ENCODE data around the gene SEC14L5.
A peak's percentile ranks its signal among the peaks of the same experiment; 100 is the strongest.

The SEC14L5 gene

DNA sequence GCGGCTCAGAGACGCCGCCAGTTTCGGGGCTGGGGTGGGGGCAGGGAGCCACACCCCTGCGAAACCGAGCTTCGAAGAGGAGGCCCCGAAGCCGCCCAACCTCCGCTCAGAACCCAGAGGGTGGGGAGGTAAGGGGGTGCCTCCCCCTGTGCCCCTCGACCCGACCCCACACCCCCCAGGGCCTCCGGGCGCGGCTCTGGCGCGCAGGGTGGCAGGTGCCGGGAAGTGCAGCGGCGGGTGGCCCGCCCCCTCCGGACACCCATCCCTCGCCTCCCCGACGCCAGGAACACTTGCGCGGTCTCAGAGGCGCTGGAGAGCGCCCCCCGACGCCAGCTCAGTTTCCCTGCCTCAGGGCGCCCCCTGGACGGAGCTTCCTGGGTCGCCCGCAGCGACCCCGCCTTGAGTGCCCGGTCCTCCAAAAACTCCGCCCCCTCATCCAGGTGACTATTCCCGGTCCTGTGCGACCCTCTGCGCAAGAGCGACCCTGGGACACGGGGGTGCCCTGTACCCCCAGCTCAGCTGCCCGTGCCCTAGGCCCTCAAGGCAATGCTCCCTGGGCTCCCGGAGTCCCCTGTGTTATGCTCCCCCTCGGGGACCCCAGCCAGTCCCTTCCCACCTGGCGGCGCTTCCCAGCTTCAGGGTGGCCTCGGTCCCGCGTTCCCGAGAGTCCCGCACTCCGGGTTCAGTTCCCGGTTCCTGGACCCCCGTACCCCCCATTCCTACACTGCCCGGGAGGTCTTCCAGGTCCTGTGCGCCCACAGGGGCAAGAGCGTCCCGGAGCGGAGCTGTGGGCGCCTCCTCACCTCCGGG lies 21.7 kb upstream of the SEC14L5 start (continued):
- TF ChIP-seq, protein P1, sequence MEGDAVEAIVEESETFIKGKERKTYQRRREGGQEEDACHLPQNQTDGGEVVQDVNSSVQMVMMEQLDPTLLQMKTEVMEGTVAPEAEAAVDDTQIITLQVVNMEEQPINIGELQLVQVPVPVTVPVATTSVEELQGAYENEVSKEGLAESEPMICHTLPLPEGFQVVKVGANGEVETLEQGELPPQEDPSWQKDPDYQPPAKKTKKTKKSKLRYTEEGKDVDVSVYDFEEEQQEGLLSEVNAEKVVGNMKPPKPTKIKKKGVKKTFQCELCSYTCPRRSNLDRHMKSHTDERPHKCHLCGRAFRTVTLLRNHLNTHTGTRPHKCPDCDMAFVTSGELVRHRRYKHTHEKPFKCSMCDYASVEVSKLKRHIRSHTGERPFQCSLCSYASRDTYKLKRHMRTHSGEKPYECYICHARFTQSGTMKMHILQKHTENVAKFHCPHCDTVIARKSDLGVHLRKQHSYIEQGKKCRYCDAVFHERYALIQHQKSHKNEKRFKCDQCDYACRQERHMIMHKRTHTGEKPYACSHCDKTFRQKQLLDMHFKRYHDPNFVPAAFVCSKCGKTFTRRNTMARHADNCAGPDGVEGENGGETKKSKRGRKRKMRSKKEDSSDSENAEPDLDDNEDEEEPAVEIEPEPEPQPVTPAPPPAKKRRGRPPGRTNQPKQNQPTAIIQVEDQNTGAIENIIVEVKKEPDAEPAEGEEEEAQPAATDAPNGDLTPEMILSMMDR (tag by site-specific recombination; IDR thresholded peaks at IDR 0.05), result peak; percentile 92
- no peak for TF ChIP-seq ZNF624 (tag by site-specific recombination; IDR thresholded peaks at IDR 0.05)
- TF ChIP-seq, protein P2, sequence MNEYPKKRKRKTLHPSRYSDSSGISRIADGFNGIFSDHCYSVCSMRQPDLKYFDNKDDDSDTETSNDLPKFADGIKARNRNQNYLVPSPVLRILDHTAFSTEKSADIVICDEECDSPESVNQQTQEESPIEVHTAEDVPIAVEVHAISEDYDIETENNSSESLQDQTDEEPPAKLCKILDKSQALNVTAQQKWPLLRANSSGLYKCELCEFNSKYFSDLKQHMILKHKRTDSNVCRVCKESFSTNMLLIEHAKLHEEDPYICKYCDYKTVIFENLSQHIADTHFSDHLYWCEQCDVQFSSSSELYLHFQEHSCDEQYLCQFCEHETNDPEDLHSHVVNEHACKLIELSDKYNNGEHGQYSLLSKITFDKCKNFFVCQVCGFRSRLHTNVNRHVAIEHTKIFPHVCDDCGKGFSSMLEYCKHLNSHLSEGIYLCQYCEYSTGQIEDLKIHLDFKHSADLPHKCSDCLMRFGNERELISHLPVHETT (tag by site-specific recombination; IDR thresholded peaks at IDR 0.05), result no peak
- TF ChIP-seq KLF9 (tag by site-specific recombination; IDR thresholded peaks at IDR 0.05; ENCODE audit: low read depth), result peak; percentile 68; the same call in 1 of the 2 replicates
- peak; percentile 24; the same call in 1 of the 2 replicates for TF ChIP-seq ZNF777 (tag by site-specific recombination; IDR thresholded peaks at IDR 0.05; ENCODE audit: borderline replicate concordance)
- TF ChIP-seq, protein P3, sequence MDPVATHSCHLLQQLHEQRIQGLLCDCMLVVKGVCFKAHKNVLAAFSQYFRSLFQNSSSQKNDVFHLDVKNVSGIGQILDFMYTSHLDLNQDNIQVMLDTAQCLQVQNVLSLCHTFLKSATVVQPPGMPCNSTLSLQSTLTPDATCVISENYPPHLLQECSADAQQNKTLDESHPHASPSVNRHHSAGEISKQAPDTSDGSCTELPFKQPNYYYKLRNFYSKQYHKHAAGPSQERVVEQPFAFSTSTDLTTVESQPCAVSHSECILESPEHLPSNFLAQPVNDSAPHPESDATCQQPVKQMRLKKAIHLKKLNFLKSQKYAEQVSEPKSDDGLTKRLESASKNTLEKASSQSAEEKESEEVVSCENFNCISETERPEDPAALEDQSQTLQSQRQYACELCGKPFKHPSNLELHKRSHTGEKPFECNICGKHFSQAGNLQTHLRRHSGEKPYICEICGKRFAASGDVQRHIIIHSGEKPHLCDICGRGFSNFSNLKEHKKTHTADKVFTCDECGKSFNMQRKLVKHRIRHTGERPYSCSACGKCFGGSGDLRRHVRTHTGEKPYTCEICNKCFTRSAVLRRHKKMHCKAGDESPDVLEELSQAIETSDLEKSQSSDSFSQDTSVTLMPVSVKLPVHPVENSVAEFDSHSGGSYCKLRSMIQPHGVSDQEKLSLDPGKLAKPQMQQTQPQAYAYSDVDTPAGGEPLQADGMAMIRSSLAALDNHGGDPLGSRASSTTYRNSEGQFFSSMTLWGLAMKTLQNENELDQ (tag by site-specific recombination; IDR thresholded peaks at IDR 0.05; ENCODE audit: low read depth), result no peak
- TF ChIP-seq, protein P4, sequence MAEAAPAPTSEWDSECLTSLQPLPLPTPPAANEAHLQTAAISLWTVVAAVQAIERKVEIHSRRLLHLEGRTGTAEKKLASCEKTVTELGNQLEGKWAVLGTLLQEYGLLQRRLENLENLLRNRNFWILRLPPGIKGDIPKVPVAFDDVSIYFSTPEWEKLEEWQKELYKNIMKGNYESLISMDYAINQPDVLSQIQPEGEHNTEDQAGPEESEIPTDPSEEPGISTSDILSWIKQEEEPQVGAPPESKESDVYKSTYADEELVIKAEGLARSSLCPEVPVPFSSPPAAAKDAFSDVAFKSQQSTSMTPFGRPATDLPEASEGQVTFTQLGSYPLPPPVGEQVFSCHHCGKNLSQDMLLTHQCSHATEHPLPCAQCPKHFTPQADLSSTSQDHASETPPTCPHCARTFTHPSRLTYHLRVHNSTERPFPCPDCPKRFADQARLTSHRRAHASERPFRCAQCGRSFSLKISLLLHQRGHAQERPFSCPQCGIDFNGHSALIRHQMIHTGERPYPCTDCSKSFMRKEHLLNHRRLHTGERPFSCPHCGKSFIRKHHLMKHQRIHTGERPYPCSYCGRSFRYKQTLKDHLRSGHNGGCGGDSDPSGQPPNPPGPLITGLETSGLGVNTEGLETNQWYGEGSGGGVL (tag by site-specific recombination; IDR thresholded peaks at IDR 0.05), result peak; percentile 55
- TF ChIP-seq, protein P5, sequence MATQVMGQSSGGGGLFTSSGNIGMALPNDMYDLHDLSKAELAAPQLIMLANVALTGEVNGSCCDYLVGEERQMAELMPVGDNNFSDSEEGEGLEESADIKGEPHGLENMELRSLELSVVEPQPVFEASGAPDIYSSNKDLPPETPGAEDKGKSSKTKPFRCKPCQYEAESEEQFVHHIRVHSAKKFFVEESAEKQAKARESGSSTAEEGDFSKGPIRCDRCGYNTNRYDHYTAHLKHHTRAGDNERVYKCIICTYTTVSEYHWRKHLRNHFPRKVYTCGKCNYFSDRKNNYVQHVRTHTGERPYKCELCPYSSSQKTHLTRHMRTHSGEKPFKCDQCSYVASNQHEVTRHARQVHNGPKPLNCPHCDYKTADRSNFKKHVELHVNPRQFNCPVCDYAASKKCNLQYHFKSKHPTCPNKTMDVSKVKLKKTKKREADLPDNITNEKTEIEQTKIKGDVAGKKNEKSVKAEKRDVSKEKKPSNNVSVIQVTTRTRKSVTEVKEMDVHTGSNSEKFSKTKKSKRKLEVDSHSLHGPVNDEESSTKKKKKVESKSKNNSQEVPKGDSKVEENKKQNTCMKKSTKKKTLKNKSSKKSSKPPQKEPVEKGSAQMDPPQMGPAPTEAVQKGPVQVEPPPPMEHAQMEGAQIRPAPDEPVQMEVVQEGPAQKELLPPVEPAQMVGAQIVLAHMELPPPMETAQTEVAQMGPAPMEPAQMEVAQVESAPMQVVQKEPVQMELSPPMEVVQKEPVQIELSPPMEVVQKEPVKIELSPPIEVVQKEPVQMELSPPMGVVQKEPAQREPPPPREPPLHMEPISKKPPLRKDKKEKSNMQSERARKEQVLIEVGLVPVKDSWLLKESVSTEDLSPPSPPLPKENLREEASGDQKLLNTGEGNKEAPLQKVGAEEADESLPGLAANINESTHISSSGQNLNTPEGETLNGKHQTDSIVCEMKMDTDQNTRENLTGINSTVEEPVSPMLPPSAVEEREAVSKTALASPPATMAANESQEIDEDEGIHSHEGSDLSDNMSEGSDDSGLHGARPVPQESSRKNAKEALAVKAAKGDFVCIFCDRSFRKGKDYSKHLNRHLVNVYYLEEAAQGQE (tag by site-specific recombination; IDR thresholded peaks at IDR 0.05), result peak; percentile 66
- TF ChIP-seq ZNF341 (tag by site-specific recombination; IDR thresholded peaks at IDR 0.05; ENCODE audit: low read depth), result peak; percentile 44; the same call in 1 of the 2 replicates
- TF ChIP-seq, protein P6, sequence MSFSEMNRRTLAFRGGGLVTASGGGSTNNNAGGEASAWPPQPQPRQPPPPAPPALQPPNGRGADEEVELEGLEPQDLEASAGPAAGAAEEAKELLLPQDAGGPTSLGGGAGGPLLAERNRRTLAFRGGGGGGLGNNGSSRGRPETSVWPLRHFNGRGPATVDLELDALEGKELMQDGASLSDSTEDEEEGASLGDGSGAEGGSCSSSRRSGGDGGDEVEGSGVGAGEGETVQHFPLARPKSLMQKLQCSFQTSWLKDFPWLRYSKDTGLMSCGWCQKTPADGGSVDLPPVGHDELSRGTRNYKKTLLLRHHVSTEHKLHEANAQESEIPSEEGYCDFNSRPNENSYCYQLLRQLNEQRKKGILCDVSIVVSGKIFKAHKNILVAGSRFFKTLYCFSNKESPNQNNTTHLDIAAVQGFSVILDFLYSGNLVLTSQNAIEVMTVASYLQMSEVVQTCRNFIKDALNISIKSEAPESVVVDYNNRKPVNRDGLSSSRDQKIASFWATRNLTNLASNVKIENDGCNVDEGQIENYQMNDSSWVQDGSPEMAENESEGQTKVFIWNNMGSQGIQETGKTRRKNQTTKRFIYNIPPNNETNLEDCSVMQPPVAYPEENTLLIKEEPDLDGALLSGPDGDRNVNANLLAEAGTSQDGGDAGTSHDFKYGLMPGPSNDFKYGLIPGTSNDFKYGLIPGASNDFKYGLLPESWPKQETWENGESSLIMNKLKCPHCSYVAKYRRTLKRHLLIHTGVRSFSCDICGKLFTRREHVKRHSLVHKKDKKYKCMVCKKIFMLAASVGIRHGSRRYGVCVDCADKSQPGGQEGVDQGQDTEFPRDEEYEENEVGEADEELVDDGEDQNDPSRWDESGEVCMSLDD (tag by site-specific recombination; IDR thresholded peaks at IDR 0.05), result 0 out of 2 replicates have a peak, but pooled peaks have one; percentile 24
- TF ChIP-seq ZEB2 (tag by site-specific recombination; IDR thresholded peaks at IDR 0.05), result 0 out of 2 replicates have a peak, but pooled peaks have one; percentile 35
- no peak for TF ChIP-seq ZFP37 (tag by site-specific recombination; IDR thresholded peaks at IDR 0.05)
- TF ChIP-seq GLIS1 (tag by site-specific recombination; IDR thresholded peaks at IDR 0.05), result peak; percentile 87
- TF ChIP-seq, protein P7, sequence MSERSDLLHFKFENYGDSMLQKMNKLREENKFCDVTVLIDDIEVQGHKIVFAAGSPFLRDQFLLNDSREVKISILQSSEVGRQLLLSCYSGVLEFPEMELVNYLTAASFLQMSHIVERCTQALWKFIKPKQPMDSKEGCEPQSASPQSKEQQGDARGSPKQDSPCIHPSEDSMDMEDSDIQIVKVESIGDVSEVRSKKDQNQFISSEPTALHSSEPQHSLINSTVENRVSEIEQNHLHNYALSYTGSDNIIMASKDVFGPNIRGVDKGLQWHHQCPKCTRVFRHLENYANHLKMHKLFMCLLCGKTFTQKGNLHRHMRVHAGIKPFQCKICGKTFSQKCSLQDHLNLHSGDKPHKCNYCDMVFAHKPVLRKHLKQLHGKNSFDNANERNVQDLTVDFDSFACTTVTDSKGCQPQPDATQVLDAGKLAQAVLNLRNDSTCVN (tag by site-specific recombination; optimal IDR thresholded peaks at IDR 0.05), result peak; percentile 60
- TF ChIP-seq ZNF664 (tag by site-specific recombination; IDR thresholded peaks at IDR 0.05), result no peak
- no peak for TF ChIP-seq OSR2 (tag by site-specific recombination; IDR thresholded peaks at IDR 0.05)
- TF ChIP-seq, protein P8, sequence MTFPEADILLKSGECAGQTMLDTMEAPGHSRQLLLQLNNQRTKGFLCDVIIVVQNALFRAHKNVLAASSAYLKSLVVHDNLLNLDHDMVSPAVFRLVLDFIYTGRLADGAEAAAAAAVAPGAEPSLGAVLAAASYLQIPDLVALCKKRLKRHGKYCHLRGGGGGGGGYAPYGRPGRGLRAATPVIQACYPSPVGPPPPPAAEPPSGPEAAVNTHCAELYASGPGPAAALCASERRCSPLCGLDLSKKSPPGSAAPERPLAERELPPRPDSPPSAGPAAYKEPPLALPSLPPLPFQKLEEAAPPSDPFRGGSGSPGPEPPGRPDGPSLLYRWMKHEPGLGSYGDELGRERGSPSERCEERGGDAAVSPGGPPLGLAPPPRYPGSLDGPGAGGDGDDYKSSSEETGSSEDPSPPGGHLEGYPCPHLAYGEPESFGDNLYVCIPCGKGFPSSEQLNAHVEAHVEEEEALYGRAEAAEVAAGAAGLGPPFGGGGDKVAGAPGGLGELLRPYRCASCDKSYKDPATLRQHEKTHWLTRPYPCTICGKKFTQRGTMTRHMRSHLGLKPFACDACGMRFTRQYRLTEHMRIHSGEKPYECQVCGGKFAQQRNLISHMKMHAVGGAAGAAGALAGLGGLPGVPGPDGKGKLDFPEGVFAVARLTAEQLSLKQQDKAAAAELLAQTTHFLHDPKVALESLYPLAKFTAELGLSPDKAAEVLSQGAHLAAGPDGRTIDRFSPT (tag by site-specific recombination; IDR thresholded peaks at IDR 0.05), result peak; percentile 57
- no peak for TF ChIP-seq ZNF404 (tag by site-specific recombination; IDR thresholded peaks at IDR 0.05)
- TF ChIP-seq SP3 (tag by site-specific recombination; IDR thresholded peaks at IDR 0.05), result peak; percentile 42; the same call in 1 of the 2 replicates

Measured in HEK293 (cell line).